ENCODE measurements around the gene PUS7L.
"Not testable (repeated sequence)": the region's sequence is repeated elsewhere in the genome, so short reads cannot be mapped to it uniquely, and the experiment has no call there.

DNA sequence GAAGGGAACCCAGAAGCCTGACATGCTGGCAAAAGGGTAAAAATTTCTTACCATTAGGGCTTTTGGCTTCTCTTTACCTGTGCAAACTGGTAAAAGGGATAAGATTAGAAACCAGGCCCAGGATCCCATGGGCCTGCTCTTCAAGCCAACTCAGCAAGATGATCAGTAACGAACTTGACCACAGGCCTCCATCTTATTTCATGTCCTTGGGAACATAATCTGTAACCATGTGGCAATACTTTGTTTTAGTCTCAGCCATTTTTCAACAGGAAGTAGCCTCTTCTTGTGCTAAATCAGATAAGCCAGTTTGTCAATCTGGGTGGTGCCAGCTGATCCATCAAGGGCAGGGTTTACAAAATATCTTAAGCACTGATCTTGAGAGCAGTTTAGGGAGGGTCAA, 57.4 kb downstream of the PUS7L start:
- TF ChIP-seq, protein P1, sequence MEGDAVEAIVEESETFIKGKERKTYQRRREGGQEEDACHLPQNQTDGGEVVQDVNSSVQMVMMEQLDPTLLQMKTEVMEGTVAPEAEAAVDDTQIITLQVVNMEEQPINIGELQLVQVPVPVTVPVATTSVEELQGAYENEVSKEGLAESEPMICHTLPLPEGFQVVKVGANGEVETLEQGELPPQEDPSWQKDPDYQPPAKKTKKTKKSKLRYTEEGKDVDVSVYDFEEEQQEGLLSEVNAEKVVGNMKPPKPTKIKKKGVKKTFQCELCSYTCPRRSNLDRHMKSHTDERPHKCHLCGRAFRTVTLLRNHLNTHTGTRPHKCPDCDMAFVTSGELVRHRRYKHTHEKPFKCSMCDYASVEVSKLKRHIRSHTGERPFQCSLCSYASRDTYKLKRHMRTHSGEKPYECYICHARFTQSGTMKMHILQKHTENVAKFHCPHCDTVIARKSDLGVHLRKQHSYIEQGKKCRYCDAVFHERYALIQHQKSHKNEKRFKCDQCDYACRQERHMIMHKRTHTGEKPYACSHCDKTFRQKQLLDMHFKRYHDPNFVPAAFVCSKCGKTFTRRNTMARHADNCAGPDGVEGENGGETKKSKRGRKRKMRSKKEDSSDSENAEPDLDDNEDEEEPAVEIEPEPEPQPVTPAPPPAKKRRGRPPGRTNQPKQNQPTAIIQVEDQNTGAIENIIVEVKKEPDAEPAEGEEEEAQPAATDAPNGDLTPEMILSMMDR (CRISPR knock-in tag; IDR thresholded peaks at IDR 0.05) = not testable (repeated sequence)
- TF ChIP-seq ZNF253 (CRISPR knock-in tag; IDR thresholded peaks at IDR 0.05; ENCODE audit: borderline replicate concordance); MED8 (CRISPR knock-in tag; IDR thresholded peaks at IDR 0.05; ENCODE audit: insufficient replicate concordance); POLR2AphosphoS5 (IDR thresholded peaks at IDR 0.05; ENCODE audit: low read depth, low read length); MBNL3 (CRISPR knock-in tag; conservative IDR thresholded peaks at IDR 0.05); ZNF652 (CRISPR knock-in tag; IDR thresholded peaks at IDR 0.05; ENCODE audit: borderline replicate concordance, low read depth); ETV6 (CRISPR knock-in tag; conservative IDR thresholded peaks at IDR 0.05); CHD4 (IDR thresholded peaks at IDR 0.05; ENCODE audit: borderline replicate concordance, low read length); FOSL2 (CRISPR knock-in tag; IDR thresholded peaks at IDR 0.05); SAFB2 (CRISPR knock-in tag; IDR thresholded peaks at IDR 0.05; ENCODE audit: borderline replicate concordance, low read depth): not testable (repeated sequence)
- TF ChIP-seq, protein P2, sequence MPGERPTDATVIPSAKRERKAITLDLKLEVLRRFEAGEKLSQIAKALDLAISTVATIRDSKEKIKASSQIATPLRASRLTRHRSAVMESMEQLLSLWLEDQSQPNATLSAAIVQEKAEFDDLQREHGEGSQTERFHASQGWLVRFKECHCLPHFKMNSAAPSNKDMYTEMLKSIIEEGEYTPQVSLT (CRISPR knock-in tag; IDR thresholded peaks at IDR 0.05; ENCODE audit: borderline replicate concordance, low read depth) = not testable (repeated sequence)

Data from HepG2 (cell line).